ENCODE results near the gene MTERF4.

- TF ChIP-seq CREB1 (IDR thresholded peaks at IDR 0.05) (no peak), CTCF (IDR thresholded peaks at IDR 0.05; ENCODE audit: control extremely low read depth in 1 of 3, insufficient read depth in 1 of 3, low read depth in 1 of 3, low read length in 3 of 3) (no peak), JUND (IDR thresholded peaks at IDR 0.05; ENCODE audit: low read length) (no peak), POLR2A (IDR thresholded peaks at IDR 0.05; ENCODE audit: control extremely low read depth in 1 of 2, low read depth in 2 of 2, low read length in 2 of 2) (no peak), RNF2 (IDR thresholded peaks at IDR 0.05; ENCODE audit: borderline replicate concordance, low read depth, low read length, missing control alignments, poor library complexity, severe bottlenecking) (no peak), EP300 (IDR thresholded peaks at IDR 0.05; ENCODE audit: borderline replicate concordance in 1 of 2, low read depth in 2 of 2, low read length in 2 of 2) (no peak), SIN3A (conservative IDR thresholded peaks at IDR 0.05 in 1 of 2, IDR thresholded peaks at IDR 0.05 in 1 of 2; ENCODE audit: low read depth in 1 of 2, low read length in 2 of 2) (no peak)
Observed at GRCh38 chr2:241109210-241110088, 7.4 kb upstream of the MTERF4 start.

All from H1 (cell line).